HG02973 (cell line): ENCODE data around the gene CHST3.
"Not testable (repeated sequence)": the region's sequence is repeated elsewhere in the genome, so short reads cannot be mapped to it uniquely, and the experiment has no call there.

Source experiments
- ATAC-seq: cut with Tn5 transposase; IDR thresholded peaks from one replicate; pipeline ENCODE4 v1.9.1; 2021; ENCODE audit warnings: moderate library complexity; ENCODE audit not compliant: unreplicated experiment

The CHST3 gene

GRCh38 chr10:71948496-71949067 lies 15.6 kb upstream of the CHST3 start:
- ATAC-seq, result no peak

- ATAC-seq, result no peak
Measured at GRCh38 chr10:71950683-71951082, 13.5 kb upstream of the CHST3 start.

DNA sequence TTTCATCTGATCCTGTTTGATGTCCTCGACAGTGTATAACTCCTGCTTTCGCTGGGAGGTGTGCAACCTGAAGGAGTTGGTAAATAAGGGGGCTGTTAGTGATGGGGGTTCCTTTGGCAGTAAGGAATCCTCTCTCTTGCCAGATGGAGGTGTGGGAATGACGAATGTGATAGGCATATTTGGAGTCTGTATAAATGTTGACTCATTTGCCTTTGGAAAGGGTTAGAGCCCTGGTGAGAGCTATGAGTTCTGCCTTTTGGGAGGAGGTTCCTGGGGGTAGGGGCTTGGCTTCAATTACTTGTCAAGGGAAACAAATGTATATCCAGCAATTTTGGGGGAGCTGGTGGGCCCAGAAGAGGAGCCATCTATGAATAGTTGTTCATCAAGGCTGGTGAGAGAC lies 11.4 kb upstream of the CHST3 start:
- no peak for ATAC-seq

GRCh38 chr10:71957546-71958275 lies 6.5 kb upstream of the CHST3 start:
- ATAC-seq, result no peak

DNA sequence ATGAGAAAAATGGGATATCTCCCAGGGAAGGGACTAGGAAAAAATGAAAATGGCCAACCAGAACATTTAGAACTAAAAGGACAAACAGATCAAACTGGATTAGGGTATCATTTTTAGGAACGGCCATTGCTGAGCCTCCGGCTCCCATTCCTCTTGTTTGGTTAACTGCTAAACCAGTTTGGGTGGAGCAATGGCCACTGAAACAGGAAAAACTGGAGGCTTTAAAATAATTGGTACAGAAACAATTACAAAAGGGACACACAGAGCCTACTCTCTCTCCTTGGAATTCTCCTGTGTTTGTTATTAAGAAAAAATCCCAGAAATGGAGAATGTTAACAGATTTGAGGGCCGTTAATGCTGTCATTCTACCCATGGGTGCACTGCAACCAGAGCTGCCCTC lies 4.7 kb upstream of the CHST3 start:
- ATAC-seq, result no peak

DNA sequence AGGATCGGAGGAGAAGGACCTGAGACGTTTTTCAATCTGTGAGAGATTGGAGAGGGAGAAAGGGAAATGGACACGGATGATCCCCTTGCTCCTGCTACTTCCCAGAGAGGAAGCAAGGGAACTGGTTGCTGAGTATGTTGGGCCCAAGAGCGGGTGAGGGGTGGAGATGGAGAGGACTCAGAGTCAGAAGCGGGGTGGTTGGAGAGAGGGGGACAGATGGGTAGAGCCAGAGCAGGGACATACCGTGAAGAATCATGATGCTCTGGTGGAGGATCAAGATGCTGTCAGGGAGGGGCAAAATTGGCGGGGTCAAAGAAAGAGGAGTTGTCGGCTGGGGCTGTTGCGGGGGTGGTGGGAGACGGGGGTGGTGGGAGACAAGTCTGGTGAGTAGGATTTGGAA lies 2.4 kb upstream of the CHST3 start:
- ATAC-seq, result no peak

GRCh38 chr10:71962901-71963300 lies 1.3 kb upstream of the CHST3 start:
- ATAC-seq, result no peak

GRCh38 chr10:71963351-71964097 lies 671 bp upstream of the CHST3 start:
- no peak for ATAC-seq

GRCh38 chr10:71964743-71965515 lies 734 bp downstream of the CHST3 start:
- ATAC-seq, result no peak

GRCh38 chr10:71965623-71966022 lies 1.4 kb downstream of the CHST3 start:
- ATAC-seq, result no peak

GRCh38 chr10:71966046-71967004 lies 2.1 kb downstream of the CHST3 start:
- no peak for ATAC-seq

DNA sequence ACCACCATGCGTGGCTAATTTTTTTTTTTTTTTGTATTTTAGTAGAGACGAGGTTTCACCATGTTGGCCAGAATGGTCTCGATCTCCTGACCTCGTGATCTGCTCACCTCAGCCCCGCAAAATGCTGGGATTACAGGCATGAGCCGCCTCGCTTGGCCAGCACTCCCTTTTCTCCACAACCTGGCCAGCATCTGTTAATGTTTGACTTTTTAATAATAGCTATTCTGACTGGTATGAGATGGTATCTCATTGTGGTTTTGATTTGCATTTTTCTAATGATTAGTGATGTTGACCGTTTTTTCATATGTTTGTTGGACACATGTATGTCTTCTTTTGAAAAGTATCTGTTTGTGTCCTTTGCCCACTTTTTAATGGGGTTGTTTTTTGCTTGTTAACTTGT lies 3.8 kb downstream of the CHST3 start:
- ATAC-seq, result not testable (repeated sequence)

GRCh38 chr10:71968553-71969474 lies 4.6 kb downstream of the CHST3 start:
- ATAC-seq, result no peak

DNA sequence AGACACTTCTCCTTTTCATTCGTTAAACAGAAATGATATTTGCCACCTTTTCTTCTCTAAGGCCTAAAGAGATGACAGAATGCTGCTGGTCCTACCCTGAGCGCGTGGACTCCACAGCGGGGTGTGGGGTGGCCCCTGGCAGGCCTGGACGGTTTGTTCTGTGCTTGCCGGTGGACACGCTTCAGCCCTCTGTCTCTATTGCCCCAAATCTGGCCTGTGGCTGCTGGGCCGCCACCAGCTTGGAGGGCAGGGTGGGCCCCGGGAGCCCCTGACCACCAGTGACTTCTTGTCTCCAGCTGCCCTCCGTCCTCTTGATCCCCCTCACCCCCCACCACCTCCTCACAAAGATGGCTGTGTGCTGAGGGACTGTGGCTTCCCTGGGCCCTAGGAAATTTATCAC lies 5.7 kb downstream of the CHST3 start:
- ATAC-seq, result no peak

DNA sequence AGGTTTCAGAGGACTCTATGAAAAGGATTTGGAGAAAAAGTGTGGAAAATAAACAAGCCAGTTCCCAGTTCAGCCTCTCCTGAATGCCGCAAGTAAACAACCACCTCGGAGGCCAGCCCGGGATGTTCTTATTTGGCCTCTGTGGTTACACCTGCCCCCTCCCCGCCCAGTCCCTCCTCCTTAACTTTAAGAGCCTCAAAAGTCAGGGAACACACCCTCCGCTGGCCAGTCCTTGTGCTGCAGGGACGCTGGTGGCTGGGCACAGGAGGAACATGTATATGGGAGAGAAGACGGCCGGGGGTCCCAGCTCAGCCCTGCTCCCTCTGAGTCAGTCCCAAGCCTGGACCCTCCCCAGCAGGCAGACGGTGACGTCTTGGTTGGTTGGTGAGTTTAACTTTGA lies 6.1 kb downstream of the CHST3 start:
- no peak for ATAC-seq

DNA sequence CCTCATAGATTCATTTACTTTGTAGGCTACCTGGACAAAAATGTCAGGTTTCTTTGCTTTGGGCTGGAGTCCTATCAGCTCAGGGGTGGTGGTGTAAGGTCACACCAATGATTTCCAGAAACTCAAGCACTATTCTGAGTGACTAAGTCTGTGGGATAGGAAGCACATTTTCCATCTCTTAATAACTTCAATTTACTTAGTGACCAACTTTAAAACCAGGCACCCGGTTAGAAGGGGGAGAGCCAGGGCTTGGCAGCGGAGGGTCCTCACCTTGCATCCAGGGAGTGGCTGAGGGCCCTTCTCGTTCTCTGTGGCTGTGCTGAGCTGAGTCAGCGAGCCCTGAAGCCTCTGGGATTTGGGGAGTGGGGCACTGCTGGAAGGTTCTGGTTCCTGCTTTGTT lies 6.7 kb downstream of the CHST3 start:
- ATAC-seq, result no peak

DNA sequence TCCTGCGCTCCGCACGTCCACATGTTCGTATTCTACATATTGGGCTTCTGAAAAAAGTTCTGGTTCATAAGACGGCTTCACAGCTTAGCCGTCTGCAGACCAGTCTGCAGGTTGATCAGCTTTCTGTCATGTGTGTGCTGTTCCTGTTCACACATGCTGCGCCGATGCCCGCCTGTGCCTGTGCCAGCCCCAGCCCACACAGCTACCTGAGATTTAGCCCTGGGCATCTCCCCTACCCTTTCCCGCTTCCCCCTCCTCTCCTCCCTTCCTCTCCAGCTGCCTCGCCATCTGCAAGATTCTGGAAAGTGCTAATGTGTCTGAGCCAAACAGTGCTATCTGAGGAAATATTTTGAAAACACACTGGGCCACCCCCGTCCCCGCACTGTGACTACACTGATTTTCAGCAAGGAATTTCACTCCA lies 7.1 kb downstream of the CHST3 start:
- no peak for ATAC-seq

DNA sequence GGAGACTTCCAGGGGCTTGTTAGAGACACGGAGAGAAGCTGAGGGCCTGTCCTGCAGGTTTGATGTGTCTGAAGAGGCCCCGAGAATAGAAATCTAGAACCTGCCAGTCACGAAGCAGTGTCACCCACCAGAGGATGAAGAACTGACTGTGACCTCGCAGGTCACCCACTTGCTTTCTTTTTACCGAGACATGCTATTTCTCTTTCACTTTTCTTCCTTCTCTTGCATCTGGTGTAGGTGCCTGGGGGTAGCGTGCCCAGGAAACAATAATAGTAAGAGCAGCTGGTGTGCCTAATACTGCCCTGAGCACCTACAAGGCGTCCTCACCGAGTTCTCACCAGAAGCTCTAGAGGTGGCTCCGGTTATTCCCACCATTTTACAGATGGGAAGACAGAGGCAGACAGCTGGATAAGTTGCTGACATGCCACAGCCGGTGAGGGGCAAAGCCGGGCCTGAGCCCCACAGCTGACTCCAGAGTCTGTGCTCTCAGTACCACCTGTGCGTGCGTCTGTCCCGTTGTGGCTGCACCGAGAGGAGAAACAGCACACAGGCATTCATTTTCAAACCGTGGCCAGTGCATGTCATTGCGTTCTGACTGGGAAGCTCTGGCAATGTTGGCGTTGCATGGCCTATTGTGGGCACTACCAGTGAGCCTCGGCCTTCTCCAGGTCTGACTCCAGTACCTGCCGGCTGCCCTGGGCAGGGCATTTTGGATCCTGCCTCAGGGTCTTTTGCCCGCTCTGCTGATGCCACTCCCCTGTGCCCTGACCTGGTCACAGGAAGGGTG lies 7.8 kb downstream of the CHST3 start:
- ATAC-seq, result no peak
